Activated effector memory CD4-positive, alpha-beta T cell treated with anti-CD3 and anti-CD28 coated beads, Interleukin-2, amount 50 U/mL, for 16 hours (primary cell): ENCODE data around the gene CTXN1.

Experiments
- DNase-seq: peaks from one replicate; pipeline ENCODE4 v3.0.0-alpha.2; 2020

The CTXN1 gene

DNA sequence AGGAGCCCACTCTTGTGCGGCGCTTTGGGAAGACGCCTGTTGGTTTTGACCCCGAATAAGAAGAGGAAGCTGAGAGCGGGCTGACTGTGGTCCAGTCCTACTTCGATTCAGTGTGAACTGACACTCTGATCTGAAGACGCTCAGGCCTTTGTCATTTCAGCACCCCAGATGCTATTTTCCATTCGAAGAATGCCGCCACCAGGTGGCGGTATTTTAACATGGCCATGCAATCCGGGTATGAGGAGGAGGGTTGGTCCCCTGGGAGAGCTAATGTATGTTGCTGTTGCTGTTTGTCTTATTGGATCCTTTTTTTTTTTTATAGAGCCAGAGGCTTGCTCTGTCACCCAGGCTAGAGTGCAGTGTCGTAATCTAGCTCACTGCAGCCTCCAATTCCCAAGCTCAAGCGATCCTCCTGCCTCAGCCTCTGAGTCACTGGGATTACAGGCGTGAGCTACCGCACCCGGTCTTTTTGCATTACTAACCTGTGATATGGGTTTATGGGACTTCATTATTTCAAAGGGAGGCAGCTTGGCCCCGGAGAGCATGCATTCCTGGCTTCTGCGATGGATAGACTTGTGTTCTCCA lies 18.3 kb upstream of the CTXN1 start:
- peak; percentile 95 for DNase-seq

DNA sequence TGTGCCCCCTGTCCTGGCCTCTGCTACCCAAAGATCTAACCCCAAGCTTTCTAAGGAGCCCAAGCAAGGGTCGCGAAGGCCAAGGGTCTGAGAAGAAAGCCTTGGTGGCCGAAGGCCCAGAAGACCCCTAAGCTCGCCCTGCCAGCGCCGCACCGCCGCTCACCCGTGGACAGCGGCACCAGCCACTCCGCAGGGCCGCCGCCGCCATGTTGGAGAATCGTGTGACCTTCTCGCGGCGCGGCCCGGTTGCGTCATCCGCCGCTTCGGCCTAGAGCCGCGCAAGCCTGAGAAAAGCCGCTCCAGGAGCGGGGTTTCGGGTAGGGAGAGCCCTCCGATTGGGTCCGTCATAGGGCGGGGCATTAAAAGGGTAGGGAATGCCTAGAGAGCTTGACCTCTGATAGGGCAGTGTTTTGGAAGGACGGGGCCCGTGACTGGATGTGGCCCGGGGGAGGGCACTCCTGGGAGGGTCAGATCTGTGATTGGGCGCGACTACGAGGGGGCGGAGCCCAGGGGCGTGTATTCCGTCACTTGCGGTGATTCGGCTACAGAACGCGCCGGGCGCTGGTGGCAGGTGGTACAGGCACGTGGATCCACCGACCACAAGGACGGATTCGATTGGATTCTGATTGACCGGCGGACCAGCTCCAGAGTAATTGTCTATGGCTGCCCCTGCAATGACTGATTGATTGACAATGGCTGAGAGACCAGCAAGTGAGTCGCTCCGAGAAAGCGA lies 17.7 kb upstream of the CTXN1 start, which contains the start of gene TIMM44:
Gene TIMM44 (minus strand): TSS at position 223 of the 733 bp plus-strand sequence. CDS start 15 bp downstream, at position 208.
- DNase-seq = peak; percentile 100

DNA sequence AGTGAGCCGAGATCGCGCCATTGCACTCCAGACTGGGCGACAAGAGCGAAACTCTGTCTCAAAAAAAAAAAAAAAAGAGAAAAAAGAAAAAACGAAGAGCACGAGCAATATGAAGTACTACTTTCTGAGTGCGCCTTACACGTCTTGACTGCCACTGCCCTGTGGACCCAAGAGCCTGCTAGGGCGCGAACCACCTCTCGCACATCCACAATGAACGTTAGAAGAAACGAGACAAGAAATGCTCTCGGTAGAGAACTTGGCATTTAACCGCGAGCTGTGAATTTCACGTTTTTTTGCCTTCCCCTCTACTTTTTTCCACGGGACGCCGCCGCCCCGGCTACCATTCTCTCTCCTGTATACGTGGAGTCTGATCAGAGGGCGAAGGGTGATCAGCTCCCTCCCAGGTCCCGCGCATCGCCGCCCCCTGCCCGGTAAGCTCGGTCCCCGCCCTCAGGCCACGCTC lies 17.1 kb upstream of the CTXN1 start:
- no peak for DNase-seq

DNA sequence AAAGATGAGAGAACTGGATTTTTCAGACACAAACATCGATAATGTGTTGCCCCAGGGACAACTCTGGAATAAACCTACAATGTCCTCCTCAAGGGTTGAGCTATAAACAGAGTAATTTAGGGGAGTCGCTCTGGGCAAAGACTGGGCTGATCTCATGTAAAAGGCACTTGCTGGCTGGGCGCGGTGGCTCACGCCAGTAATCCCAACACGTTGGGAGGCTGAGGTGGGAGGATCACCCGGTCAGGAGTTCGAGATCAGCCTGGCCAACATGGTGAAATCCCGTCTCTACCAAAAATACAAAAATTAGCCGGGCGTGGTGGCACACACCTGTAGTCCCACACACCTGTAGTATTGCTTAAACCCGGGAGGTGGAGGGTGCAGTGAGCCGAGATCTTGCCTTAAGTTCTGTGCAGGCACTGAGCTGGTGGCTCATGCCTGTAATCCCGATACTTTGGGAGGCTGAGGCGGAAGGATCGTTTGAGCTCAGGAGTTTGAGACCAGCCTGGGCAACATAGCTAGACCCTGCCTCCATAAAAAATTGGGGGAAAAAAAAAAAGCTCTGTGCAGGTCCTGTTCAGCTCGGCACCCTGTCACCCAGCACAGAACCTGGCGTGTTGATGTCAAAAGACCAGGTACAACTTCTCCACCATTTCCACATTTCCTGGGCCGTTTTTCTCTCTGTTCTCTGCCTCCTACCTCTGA lies 16.1 kb upstream of the CTXN1 start:
- no peak for DNase-seq

DNA sequence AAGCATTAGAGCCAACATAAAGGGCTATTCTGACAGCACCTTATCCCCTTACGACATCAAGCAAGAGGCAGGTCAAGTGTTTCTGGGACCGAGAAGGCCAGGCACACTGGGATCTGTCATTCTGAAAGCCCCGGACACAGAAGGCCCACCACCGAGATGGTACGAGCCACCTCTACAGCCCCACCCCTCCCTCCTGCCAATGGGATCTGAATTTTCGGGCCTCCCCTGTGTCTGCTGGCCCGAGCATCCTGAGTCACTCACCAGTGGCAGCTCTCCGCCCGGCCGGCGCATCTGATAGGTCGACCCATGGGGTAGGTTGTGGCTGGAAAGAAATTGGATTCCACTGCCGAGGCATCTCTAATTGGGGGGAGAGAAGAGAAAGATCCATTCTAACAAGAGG lies 14.9 kb upstream of the CTXN1 start:
- no peak for DNase-seq

DNA sequence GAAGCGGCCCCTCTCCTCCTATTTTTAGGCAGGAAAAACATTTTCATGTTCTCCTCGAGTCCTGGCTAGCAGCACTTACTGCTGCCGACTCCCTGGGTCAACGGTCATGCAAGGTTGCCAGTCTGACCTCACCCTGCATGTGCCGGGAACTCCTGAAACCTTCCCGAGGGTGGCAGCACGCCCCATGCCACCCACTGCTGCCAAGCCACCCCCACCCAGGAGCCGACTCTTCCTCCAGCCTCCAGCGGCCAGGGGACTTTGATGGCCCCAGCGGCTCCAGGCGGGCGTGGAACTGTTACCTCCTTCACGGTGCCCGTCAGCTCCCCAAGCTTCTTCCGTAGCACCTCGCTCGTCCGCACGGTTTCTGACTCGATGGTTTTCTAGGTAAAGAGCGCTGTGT lies 8.8 kb upstream of the CTXN1 start:
- DNase-seq = no peak

DNA sequence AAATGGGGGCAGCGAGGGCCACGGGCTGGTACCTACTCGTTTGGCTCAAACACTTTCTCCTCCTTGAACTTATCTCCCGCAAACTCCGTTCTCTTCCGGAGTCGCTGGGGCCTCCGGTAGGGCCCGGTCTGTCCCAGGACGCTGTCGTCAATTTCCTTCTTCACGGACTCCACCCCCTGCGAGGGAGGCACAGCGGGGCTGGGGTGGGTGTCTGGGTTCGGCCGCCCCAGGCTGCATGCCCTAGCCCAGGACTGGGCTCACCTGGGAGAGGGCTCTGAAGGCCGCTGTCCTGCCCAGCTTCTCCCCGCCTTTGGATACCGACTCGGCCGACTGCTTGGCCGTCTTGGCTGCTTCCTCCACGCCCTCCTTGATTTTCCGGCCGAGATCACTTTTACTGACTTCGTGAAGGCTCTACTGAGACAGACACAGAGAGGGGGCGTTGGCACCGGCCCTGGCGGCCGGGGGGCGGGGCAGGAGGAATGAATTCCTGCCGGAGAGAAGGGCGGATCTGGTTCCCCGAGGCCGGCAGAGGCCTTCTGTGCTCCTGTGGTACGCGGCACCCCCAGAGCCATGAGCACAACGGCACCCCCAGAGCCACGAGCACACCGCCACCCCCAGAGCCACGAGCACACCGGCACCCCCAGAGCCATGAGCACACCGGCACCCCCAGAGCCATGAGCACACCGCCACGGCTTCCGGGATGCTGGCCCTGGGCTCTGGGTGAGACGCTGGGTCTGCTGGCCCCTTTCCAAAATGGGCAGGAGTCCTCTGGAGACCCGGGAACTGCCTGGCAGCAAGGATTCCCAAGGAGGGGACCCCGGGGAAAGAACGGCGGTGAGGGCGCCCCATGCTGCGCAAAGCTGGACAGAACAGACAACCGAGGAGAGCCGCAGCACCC lies 8.1 kb upstream of the CTXN1 start:
- DNase-seq = no peak

DNA sequence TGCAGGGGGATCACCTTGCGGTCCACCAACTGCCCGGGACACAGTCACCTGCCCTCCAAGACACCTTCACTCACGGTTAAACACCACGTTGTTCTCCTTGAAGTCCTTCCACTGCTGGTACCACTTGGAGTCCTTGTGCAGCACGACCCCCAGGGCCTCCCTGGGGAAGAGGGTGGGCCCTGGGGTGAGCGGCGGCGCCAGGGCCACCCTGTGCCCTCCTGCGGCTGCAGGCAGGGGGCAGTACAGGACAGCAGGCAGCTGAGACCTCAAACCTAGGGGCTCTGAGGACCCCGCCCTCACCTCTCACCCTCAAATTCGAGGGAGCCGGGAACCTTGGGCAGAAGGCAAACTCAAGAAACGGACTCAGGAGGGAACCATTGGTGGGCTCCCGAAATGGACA lies 7.5 kb upstream of the CTXN1 start:
- DNase-seq = no peak

DNA sequence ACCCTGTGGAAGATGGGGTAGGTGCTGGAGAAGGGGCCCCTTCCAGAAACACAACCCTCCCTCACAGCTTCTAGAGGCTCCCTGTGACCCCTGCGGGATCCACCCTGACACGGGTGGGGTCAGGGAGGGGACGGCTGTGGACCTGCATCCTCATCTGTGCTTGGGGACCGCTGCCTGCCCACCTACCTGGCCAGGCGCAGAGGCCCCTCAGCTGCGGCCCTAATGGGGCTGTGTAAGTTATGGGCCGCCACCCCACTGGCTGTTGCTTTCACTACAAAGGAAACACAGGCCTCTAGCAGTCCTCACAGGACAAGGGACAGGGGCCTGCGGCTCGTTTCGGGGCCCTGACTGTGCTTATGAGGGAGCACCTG lies 7.0 kb upstream of the CTXN1 start:
- no peak for DNase-seq

DNA sequence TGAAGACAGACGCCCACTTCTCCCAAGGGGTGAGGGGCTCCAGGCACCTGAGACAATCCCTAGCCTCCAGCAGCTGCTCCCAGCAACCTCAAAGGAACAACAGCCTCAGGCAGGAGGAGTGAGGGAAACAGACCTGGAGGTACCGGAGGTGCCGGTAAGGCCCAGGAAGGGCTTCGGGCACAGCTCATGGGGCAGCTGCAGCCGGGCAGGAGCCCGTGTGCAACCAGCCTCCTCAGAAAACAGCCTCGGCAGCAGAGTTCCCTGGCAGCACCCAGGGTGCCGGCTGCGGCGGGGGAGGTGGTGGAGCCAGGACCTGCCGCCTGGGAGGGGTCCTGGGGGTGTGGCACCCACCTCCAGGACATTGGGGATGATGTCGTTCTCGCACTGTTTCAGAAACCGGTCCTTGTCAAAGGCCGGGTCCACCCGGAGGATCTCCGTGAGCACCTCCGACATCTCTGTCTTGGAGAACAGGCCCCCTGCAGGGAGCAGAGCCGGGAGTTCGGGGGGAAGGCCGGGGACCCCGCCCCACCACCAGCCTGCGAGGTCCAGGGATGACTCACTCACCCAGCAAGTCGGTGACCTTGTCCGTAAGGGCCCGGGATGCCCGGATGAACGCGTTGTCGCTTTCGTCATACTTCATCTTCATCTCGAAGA lies 6.5 kb upstream of the CTXN1 start:
- DNase-seq = peak; percentile 58

DNA sequence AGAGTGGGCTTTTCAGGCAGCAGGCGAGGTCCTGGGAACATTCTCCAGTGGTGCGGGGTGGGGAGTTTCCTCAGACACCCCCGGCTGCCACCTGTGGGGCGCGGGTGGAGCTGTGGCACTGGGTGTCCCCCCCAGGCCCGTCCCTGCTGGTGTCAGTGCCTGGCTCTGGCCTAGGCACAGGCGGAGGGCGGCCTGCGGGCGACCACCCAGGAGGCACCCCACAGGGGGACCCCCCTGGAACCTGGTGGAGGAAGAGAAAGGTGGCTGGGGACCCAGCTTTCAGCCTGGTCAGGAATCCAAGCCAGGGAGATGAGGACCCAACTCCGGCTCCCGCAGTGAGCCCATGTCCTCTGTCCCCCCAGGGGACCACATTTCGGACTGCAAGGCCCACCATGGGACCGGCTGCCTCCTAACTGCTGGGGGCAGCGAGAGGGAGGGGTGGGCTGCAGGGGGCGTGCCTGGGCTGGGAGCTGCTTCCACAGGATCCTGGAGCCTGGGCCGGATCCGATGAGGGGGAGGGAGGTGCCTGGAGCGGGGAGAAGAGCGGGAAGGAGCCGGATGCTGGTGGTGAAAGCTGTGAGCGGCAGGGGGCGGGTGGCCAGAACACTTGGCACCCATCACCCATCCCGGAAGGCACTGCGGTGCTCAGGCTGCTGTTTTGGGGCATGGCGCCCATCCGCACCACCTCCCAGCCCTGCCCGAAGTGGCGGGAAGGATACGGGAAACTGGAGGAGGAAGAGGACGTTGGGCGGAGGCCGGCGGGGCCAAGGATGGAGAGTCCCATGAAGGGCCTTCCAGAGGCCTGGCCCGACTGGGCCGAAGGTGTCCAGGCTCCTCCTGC lies 5.5 kb upstream of the CTXN1 start:
- peak; percentile 62 for DNase-seq

DNA sequence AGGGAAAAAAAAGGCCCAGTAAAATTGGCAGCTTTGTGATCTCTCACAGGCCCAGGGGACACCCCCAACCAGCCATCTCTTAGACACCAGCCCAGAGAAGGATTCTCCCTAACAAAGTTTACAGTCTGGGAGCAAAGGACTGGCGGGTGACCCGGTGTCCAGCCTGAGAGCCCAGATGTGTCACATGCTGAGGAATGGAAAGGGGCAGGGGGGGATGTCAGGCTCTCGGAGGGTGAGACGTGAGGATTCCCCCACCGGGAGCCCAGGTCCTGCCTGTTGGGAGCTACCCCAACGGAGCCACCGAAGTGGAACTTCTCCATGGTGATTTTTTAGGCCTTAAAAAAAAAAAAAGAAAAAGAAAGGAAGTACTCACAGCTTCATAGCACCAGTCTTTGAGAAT lies 4.8 kb upstream of the CTXN1 start:
- no peak for DNase-seq

DNA sequence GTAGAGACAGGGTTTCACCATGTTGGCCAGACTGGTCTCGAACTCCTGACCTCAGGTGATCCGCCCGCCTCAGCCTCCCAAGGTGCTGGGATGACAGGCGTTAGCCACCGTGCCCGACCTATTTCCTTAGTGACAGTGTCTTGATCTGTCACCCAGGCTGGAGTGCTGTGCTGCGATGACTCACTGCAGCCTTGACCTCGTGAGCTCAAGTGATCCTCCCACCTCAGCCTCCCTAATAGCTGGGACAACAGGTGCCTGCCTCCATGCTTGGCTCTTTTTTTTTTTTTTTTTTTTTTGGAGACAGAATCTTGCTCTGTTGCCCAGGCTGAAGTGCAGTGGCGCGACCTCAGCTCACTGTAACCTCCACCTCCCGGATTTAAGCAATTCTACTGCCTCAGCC lies 4.1 kb upstream of the CTXN1 start:
- peak; percentile 65 for DNase-seq

DNA sequence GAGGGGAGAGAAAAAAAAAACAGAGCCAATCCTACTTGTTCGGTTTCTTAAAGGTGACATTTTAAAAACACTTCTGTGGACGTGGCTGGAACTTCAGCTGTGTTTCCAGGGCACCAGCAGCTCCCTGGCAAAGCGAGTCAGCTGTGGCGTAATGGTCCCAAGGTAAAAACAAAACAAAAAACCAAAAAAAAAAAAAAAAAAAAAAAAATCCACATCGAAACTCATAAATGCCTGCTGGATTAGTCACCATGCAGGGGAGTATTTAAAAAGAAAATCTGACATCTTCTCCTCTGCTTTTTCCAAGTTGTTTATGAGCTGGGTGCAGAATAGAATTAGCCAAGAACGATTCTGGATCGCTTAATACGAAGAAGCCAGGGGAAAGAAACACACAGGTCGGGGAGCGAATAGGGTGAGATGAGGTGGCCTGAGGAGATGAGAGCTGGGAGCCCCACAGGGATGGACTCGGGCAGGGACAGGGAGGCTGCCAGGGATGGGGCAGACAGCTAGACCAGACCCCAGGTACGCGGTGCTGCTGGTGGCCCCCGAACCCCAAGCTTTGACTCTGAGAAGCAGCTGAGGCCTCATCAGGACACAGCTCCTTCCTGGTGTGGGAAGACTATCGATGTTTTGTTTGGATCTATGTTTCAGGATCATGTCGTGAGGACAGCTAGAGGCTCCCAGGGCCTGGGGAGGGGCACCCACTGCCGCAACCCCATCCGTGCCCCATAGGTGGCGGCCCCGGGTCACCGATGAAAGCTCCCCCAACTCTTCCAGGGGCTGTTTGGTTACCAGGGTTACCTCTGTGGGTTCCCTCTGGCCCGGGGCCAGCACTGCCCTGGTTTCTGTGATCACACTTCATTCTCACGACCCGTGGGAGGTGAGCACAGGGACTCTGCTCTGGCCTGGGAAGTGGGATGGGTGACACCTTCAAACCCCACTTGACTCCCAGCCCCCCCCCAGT lies 3.1 kb upstream of the CTXN1 start:
- DNase-seq = peak; percentile 87

DNA sequence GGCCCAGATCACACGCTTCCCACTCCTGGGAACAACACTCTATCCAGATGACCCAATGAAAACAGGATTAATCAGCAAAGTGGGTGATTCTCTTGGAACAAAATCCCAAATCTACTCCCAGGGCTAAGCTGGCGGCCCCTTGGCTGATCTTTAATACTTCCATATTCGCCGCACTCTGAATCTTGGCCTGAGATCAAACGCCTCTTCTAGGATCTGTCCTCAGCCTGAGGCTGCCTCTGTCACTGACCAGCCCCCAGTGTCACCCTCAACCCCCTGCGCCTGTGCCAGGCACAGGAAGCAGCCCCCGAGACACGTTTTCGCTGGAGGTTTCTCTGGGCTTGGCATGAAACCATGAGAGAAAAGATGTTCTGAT lies 2.4 kb upstream of the CTXN1 start:
- no peak for DNase-seq

DNA sequence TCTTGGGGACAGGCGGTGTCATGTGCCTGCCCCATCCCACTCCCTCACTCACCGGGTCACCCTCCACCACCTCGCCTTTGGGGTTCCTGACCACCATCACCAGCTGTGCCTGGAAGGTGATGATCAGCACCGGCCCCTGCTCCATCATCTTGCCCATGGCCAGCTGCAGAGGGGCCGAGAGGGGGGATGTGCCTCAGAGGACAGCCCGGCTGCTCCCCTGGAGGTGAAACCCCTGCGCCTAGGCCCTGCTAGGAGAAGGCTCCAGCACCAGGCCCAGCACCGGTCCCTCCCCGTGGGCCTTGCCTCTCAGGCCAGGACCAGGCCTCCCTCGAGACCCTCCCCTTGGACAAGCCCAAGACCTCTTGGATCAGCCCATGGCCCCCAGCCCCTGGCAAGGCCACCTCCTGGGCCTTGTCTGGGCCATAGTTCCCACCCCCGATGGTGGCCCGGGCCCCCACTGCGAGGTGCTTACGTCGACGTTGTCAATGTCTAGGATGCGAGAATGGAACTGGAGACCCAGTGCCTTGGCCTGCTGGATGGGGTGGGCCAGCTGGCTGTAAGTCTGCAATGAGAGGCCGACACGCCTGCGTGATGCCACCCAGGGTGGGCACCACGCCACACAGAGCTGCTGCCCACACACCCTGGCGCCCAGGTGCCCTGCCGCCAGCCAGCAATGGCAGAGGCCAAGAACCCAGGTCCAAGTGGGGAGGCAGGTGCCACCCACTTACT lies 1.8 kb upstream of the CTXN1 start:
- DNase-seq = peak; percentile 62

DNA sequence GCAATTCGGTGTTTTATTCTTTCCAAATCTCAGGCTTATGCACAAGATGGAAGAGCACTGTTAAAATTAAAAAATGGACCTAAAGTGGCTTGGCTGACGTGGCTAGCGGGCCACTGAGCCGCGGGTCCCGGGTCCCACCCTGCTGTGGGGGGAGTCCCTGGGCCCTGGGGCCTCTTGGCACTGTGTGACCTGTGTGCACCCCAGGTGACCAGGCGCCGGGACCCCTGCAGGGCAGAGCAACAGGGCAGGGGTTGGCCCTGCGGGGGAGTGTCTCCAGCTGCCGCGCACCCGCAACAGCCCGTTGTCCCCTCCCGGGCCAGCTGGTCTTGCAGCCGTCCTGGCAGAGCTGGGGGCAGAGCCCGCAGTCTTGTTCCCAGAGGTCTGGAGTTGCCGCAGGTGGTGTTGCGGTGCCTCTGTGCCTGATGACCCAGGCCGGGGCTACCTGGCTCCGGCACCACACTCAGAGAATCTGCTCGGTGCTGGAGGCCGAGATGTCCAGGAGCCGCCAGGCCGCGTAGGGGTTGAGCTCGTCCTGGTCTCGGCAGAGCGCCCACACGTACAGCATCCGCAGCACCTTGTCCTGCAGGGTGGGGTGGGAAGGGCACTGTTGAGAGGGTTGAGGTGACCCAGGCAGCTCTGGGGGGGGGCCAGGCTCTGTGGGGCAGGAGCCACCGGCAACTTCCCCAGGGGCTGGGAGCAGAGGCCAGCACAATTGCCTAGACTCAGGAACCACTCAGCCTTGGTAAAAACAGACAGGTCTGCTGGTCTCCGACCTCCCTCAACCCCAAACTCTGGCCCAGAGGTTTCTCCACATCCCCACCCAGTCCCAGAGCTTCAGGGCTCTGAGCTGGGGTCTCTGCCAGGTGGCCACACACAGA lies 1.0 kb upstream of the CTXN1 start:
- peak; percentile 61 for DNase-seq

DNA sequence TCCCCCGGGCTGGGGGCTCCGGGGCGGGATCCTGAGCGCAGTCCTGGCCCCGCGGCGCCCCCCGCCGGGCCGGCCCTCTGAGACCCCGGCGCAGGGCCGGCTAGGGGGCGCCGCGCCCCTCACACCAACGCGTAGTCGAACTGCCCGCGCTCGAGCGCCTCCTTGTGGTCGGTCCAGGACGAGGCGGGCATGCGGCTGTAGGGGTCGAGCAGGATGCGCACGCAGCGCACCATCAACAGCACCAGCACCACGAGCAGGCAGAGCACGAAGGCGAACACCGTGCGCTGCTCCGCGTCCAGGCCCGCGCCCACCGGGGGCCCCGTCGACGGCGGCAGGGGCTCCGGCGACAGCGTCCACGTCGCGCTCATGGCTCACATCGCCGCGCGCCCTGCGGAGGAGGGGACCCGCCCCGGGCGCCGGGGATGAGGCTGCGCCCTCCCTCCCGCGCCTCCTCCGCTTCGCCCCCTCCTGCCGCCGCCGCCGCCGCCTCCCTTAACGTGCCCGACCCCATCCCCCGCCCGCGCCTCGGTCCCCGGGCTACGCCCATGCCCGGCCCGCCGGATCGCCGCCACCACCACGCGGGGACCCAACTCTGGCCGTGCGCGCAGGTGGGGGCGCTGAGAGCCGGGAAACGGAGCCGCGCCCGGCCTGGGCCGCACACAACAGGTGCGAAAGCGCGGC lies 624 bp downstream of the CTXN1 start:
- peak; percentile 91 for DNase-seq
